GM13977 (cell line): ENCODE measurements around the gene TRIO.

Experiments
- DNase-seq: peaks from one replicate; pipeline ENCODE4 v3.0.0; 2012; ENCODE audit warnings: low spot score
- in situ Hi-C: fragments of 300-500 bp; cut with MboI; formaldehyde crosslinking; loops from one replicate; pipeline ENCODE4 v1.12.0; 2022; ENCODE audit warnings: low sequenced_read_pairs, low pct_unique_long_range_greater_than_20kb, mixed read lengths, inconsistent platforms; ENCODE audit not compliant: unreplicated experiment
- TF ChIP-seq, protein P1 (sequence below): IDR thresholded peaks from 2 replicates; pipeline ENCODE4 v1.5.1; 2012; ENCODE audit warnings: mild to moderate bottlenecking, control low read depth; ENCODE audit not compliant: insufficient read depth; ENCODE audit errors: extremely low read depth, missing control alignments

TRIO gene

DNA sequence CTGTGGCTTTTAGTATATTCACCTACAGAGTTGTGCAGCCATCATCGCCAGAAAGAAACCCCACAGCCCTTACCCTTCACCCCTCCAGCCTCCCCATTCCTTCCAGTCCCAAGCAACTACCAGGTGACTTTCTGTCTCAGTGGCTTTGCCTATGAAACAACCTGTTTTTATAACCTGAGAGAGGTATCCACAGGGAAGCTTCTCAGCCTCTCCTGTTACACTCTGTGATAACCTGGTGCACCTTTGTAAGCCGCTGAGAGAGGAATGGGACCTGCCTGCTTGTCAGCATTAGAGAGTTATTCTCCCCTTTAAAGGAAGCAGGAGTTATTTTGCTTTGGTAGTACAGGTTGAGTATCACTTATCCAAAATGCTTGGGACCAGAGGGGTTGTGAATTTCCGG, 93.6 kb downstream of the TRIO start:
- TF ChIP-seq, protein P1, sequence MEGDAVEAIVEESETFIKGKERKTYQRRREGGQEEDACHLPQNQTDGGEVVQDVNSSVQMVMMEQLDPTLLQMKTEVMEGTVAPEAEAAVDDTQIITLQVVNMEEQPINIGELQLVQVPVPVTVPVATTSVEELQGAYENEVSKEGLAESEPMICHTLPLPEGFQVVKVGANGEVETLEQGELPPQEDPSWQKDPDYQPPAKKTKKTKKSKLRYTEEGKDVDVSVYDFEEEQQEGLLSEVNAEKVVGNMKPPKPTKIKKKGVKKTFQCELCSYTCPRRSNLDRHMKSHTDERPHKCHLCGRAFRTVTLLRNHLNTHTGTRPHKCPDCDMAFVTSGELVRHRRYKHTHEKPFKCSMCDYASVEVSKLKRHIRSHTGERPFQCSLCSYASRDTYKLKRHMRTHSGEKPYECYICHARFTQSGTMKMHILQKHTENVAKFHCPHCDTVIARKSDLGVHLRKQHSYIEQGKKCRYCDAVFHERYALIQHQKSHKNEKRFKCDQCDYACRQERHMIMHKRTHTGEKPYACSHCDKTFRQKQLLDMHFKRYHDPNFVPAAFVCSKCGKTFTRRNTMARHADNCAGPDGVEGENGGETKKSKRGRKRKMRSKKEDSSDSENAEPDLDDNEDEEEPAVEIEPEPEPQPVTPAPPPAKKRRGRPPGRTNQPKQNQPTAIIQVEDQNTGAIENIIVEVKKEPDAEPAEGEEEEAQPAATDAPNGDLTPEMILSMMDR = no peak
- no peak for DNase-seq
- in situ Hi-C loops = no loop called here

DNA sequence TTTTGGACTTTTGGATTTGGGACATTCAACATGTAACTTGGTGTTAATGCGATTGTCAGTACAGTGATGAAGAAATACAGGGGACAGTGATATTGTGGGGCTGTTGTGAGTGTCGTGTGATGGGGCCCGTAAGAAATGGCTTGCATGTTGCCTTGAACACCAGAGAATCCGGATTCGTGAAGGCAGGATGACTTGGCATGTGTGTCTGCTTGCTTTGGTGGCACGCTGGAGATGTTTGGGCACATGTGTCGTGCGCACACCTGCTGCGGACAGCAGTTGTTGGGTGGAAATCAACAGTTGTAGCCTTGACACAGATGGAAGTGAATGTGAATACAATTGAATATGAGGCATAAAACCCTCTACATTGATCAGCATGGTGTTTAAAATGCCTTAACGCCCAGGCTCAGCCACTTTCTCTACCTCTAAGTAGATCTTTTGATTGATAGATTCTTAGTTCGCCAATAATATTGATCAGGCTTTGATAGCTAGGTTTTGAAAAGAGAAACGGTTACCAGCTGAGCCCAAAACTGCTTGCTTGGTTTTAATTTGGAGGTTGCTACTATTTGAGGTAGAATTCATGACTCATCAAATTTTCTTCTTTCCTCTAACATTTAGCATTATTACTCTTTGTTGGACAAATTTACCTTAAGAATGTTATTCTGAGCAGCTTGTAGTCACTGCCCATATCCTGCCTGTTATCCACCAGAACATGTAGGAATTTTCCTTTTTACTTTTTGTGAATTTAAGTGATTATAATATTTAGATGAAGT, 94.4 kb downstream of the TRIO start:
- TF ChIP-seq, protein P1 = no peak
- no peak for DNase-seq
- in situ Hi-C loops = no loop called here

DNA sequence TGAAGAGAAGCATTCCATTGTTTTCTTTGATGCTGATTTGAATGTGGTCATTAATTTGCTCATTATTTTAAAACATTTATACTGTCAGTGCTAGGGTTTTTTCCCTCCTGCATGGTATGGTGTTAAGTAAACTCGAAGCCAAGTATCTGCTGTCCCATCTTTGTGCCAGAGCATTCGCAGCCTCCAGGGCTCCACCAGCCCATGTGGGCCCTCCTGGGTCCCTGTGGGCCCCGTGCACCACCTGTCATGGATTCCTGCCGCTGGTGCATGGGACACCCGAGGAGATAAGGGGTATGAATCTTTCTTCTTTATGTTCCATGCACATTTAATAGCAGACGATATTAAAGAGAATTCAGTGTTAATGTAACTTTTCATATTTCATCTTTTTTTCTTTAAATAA, 95.1 kb downstream of the TRIO start:
- in situ Hi-C loops = no loop called here
- DNase-seq = no peak
- TF ChIP-seq, protein P1 = no peak

DNA sequence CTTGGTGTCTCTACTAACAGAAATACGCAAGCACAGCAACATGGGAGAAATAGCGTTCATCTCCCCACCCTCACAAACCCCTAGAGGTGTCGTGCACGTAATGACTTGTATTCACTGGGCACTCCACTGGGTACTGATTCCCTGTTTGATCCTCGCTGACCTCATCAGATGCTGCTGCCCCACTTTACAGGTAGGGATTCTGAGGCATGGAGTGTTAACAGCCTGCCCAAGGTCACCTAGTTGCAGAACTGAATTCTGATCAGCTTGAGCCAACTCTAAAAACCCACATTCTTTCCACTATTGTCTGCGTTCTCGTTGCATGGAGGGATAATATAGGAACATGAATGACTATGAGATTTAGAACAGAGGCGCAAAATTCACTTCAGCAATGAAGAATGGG, 96.3 kb downstream of the TRIO start:
- DNase-seq = no peak
- TF ChIP-seq, protein P1 = no peak
- in situ Hi-C loops = no loop called here

DNA sequence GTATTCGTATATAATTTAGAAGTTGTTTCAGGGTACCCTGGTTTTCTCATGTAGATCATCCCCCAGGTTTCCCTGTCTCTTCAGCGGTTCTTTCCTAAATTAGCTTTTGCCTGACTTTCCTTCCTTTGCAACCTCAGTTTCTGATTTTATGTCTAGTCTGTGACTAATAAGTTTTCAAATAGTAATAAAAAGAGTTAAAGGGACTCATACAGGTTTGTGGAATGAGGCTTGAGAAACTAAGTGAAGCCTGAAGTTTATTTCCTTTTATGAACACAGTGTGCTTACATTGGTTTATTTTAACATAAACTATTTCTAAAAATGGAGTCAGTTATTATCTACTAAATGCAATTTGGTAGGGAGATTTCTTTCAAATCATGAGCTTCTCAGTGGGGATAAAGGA, 96.8 kb downstream of the TRIO start:
- TF ChIP-seq, protein P1 = no peak
- DNase-seq = no peak
- in situ Hi-C loops = no loop called here

DNA sequence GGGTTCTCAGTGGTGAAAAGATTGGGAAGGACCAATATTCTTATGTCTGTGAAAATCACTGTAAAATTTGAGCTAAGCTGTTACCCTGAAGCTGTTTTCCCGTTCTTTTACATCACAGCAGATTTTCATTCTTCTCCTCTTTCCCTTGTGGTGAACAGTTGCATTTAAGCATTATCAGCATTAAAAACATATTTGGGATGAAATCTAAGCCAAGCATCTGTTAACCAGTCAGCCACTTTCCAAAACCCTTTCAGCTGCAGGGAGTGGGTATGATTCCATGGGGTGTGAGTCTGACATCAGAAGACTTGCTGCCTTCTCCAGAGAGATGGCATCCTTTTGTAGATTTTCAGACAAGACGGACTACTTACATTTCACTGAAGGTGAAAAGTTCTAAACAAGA, 97.2 kb downstream of the TRIO start:
- in situ Hi-C loops = no loop called here
- DNase-seq = no peak
- TF ChIP-seq, protein P1 = no peak

DNA sequence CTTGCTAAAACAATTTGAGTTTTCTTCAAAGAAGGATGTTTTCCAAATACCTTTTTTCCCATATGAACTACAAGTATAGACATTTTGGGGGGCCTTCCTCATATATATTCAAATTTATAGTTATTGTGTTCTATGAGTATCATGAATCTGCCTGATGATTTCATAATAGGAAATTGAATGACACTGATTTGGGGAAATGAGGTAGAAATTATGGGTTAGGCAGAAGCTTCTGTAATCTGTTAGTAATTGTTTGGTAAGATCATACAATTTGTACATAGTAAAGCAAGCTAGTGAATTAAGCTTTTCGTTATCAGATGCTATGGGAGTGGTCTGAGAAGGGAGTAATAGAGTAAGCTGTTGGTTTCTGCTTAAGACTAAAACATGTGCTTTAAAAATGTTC, 98.0 kb downstream of the TRIO start:
- in situ Hi-C loops = no loop called here
- DNase-seq = no peak

More for the DNA sequence above, 98.0 kb downstream of the TRIO start:
- TF ChIP-seq, protein P1 = no peak
